GM21360 (cell line): ENCODE results near the gene INPP5A.

Source experiments
- ATAC-seq: cut with Tn5 transposase; IDR thresholded peaks from one replicate; pipeline ENCODE4 v1.9.1; 2021; ENCODE audit warnings: mild to moderate bottlenecking, moderate library complexity; ENCODE audit not compliant: unreplicated experiment

Gene INPP5A

GRCh38 chr10:132746801-132747625 lies 209.4 kb downstream of the INPP5A start:
- ATAC-seq = no peak

GRCh38 chr10:132748135-132748534 lies 210.5 kb downstream of the INPP5A start:
- no peak for ATAC-seq

GRCh38 chr10:132748545-132749370 lies 211.2 kb downstream of the INPP5A start:
- no peak for ATAC-seq

- no peak for ATAC-seq
Measured at GRCh38 chr10:132749371-132749795, 211.8 kb downstream of the INPP5A start.

GRCh38 chr10:132750936-132751335 lies 213.3 kb downstream of the INPP5A start:
- ATAC-seq = no peak

- ATAC-seq = no peak
Measured at GRCh38 chr10:132752378-132752777, 214.8 kb downstream of the INPP5A start.

- ATAC-seq = no peak
Measured at GRCh38 chr10:132752961-132753360, 215.4 kb downstream of the INPP5A start.

- no peak for ATAC-seq
Measured at GRCh38 chr10:132753596-132753995, 216.0 kb downstream of the INPP5A start.

- no peak for ATAC-seq
Measured at GRCh38 chr10:132754071-132754470, 216.5 kb downstream of the INPP5A start.

GRCh38 chr10:132755166-132755711 lies 217.7 kb downstream of the INPP5A start:
- ATAC-seq = no peak

GRCh38 chr10:132756591-132756990 lies 219.0 kb downstream of the INPP5A start:
- no peak for ATAC-seq

- ATAC-seq = no peak
Measured at GRCh38 chr10:132757171-132757570, 219.6 kb downstream of the INPP5A start.

- ATAC-seq = no peak
Measured at GRCh38 chr10:132758865-132759264, 221.3 kb downstream of the INPP5A start.

GRCh38 chr10:132761395-132762060 lies 223.9 kb downstream of the INPP5A start:
- ATAC-seq = no peak

- ATAC-seq = no peak
Measured at GRCh38 chr10:132762267-132762666, 224.7 kb downstream of the INPP5A start.

- no peak for ATAC-seq
Measured at GRCh38 chr10:132763545-132763944, 226.0 kb downstream of the INPP5A start.

- no peak for ATAC-seq
Measured at GRCh38 chr10:132764108-132764507, 226.5 kb downstream of the INPP5A start.

GRCh38 chr10:132765435-132765834 lies 227.8 kb downstream of the INPP5A start:
- ATAC-seq = no peak

- ATAC-seq = no peak
Measured at GRCh38 chr10:132766291-132766690, 228.7 kb downstream of the INPP5A start.

- ATAC-seq = no peak
Measured at GRCh38 chr10:132768346-132769248, 231.0 kb downstream of the INPP5A start.
